Measurements from ENCODE around the gene DEXI. TPM values are rescaled to one million over a fixed set of nuclear protein-coding genes. Genes with fewer than 3 reads are reported as not detected.

Gene DEXI
- total RNA-seq, 1 experiment from 2014 or later, result 28.3 TPM

- H3K9me3 ChIP-seq (ENCODE audit: control insufficient read depth, low read depth, low read length), result no peaks in the 10 kb centered on the region
- no peak overlapping the region for H2AK5ac ChIP-seq (ENCODE audit: insufficient read length, low read length)
- H3K23ac ChIP-seq (ENCODE audit: insufficient read length, low read depth, low read length), result no peak overlapping the region
- Mint-ChIP-seq H3K36me3 (ENCODE audit: insufficient read depth in 1 of 3, low read depth in 3 of 3) (peaks cover 0 to 13% (median 0%) of the 10 kb centered on the region in 3 experiments; a peak in 3 of 7 replicates), H3K27me3 (ENCODE audit: low read depth) (no peaks in the 10 kb centered on the region), H3K4me1 (peaks cover 9 to 15% of the 10 kb centered on the region in 2 experiments), H3K4me3 (no peak overlapping the region), H3K27ac (no peak overlapping the region; a peak in 1 of 7 replicates), H3K9me3 (no peaks in the 10 kb centered on the region)
- no peaks in the 10 kb centered on the region for H3K27me3 ChIP-seq (ENCODE audit: insufficient read depth, low read length)
- no peak overlapping the region for H4K91ac ChIP-seq (ENCODE audit: insufficient read length, low read depth, low read length)
- no peak overlapping the region for H3K9ac ChIP-seq (ENCODE audit: extremely low read depth, insufficient read length, low read length)
- H2BK120ac ChIP-seq (ENCODE audit: low read depth, low read length, poor library complexity, severe bottlenecking), result no peak overlapping the region
- H3K4ac ChIP-seq (ENCODE audit: low read depth, low read length), result no peak overlapping the region
- WGBS (ENCODE audit: extremely low coverage, insufficient read length, low lambda C conversion rate), result no CpG with 5 or more reads among the region's 6 CpGs
- no peak overlapping the region for H4K5ac ChIP-seq (ENCODE audit: insufficient read length, low read depth, low read length)
- H3K27ac ChIP-seq (ENCODE audit: insufficient read length, low read depth, low read length), result no peak overlapping the region
- no peak overlapping the region for H3K14ac ChIP-seq (ENCODE audit: insufficient read depth, low read length)
- H2BK20ac ChIP-seq (ENCODE audit: low read depth, low read length, poor library complexity, severe bottlenecking), result no peak overlapping the region
- H4K20me1 ChIP-seq (ENCODE audit: control insufficient read depth, insufficient read depth, insufficient read length), result no peaks in the 10 kb centered on the region
- no peak for TF ChIP-seq CTCF (conservative IDR thresholded peaks at IDR 0.05)
- H2BK5ac ChIP-seq (ENCODE audit: insufficient read length, low read length), result no peak overlapping the region
- H3K56ac ChIP-seq (ENCODE audit: insufficient read length, low read depth, low read length), result no peak overlapping the region
- no peak overlapping the region for H4K8ac ChIP-seq (replicated peaks; ENCODE audit: insufficient read length, low read depth, low read length)
- H3K79me2 ChIP-seq (ENCODE audit: insufficient read depth, low read length), result no peaks in the 10 kb centered on the region
- DNase-seq, result no peak
- no peak overlapping the region for H2BK12ac ChIP-seq (ENCODE audit: insufficient read length, low read depth, low read length)
- no peak overlapping the region for H3K4me2 ChIP-seq (ENCODE audit: insufficient read depth, insufficient read length, low read length)
- no peaks in the 10 kb centered on the region for H3K79me1 ChIP-seq (ENCODE audit: insufficient read depth, low read depth, low read length, poor library complexity, severe bottlenecking)
- no peak overlapping the region for H3K18ac ChIP-seq (ENCODE audit: insufficient read length, low read depth, low read length)
- H2AFZ ChIP-seq (ENCODE audit: low read length), result no peak overlapping the region
- H2BK15ac ChIP-seq (ENCODE audit: low read depth, low read length), result no peak overlapping the region
- H3T11ph ChIP-seq (ENCODE audit: low read length), result no peak overlapping the region
- H3K23me2 ChIP-seq (ENCODE audit: insufficient read length, low read depth, low read length, poor library complexity, severe bottlenecking), result no peaks in the 10 kb centered on the region
- no peaks in the 10 kb centered on the region for H3K4me1 ChIP-seq (ENCODE audit: insufficient read depth, low read length)
These were observed 42.2 kb upstream of the DEXI start for GRCh38 chr16:10984509-10984908.

All from H9 (cell line).